ENCODE results near the gene DYNLRB1.
"Not testable (repeated sequence)": the region's sequence is repeated elsewhere in the genome, so short reads cannot be mapped to it uniquely, and the experiment has no call there.

DYNLRB1 gene

GRCh38 chr20:34516247-34517113 lies at the start of gene DYNLRB1:
TSS of gene DYNLRB1 (plus strand) at chr20:34516422. CDS start at chr20:34516459, 37 bp downstream.
- TF ChIP-seq CTCF (IDR thresholded peaks at IDR 0.05; ENCODE audit: insufficient read depth, missing control alignments): no peak
- DNase-seq (ENCODE audit: insufficient read length, low spot score) (peak; percentile 76), FAIRE-seq (no peak)

- DNase-seq (ENCODE audit: insufficient read length, low spot score): no peak
- FAIRE-seq: no peak
- no peak for TF ChIP-seq CTCF (IDR thresholded peaks at IDR 0.05; ENCODE audit: insufficient read depth, missing control alignments)
These were observed 47.3 kb upstream of the DYNLRB1 start for GRCh38 chr20:34468951-34469350.

- DNase-seq (ENCODE audit: insufficient read length, low spot score) (no peak), FAIRE-seq (no peak)
- TF ChIP-seq CTCF (IDR thresholded peaks at IDR 0.05; ENCODE audit: insufficient read depth, missing control alignments): no peak
These were observed 43.8 kb upstream of the DYNLRB1 start for GRCh38 chr20:34472246-34472925.

GRCh38 chr20:34473262-34473883 lies 42.8 kb upstream of the DYNLRB1 start:
- FAIRE-seq: peak; percentile 60
- TF ChIP-seq CTCF (IDR thresholded peaks at IDR 0.05; ENCODE audit: insufficient read depth, missing control alignments): peak; percentile 40

GRCh38 chr20:34475979-34476736 lies 40.1 kb upstream of the DYNLRB1 start:
- no peak for TF ChIP-seq CTCF (IDR thresholded peaks at IDR 0.05; ENCODE audit: insufficient read depth, missing control alignments)
- DNase-seq (ENCODE audit: insufficient read length, low spot score) (no peak), FAIRE-seq (no peak)

More at GRCh38 chr20:34473262-34473883, 42.8 kb upstream of the DYNLRB1 start:
- no peak for DNase-seq (ENCODE audit: insufficient read length, low spot score)

GRCh38 chr20:34479627-34480026 lies 36.6 kb upstream of the DYNLRB1 start:
- DNase-seq (ENCODE audit: insufficient read length, low spot score) (no peak), FAIRE-seq (no peak)
- TF ChIP-seq CTCF (IDR thresholded peaks at IDR 0.05; ENCODE audit: insufficient read depth, missing control alignments): no peak

GRCh38 chr20:34482154-34482553 lies 34.1 kb upstream of the DYNLRB1 start:
- FAIRE-seq; DNase-seq (ENCODE audit: insufficient read length, low spot score): not testable (repeated sequence)

- FAIRE-seq; DNase-seq (ENCODE audit: insufficient read length, low spot score): not testable (repeated sequence)
These were observed 32.5 kb upstream of the DYNLRB1 start for GRCh38 chr20:34483585-34484220.

All from D721Med (cell line).